Suprapubic skin (tissue), 4 donors: ENCODE data around the gene SULT1A2. TPM values are rescaled to one million over a fixed set of nuclear protein-coding genes. Genes with fewer than 3 reads are reported as not detected.
A peak's percentile ranks its signal among the peaks of the same experiment; 100 is the strongest.
"Not testable (repeated sequence)": the region's sequence is repeated elsewhere in the genome, so short reads cannot be mapped to it uniquely, and the experiment has no call there.

ENCODE experiments used
- DNase-seq, 2 donors: peaks; one replicate each; pipeline ENCODE4 v3.0.0-alpha.2; 2019; ENCODE audit warnings: low spot score in 2 of 2
- H3K27ac ChIP-seq: fragments of 200-600 bp; sonication (generic); one replicate; pipeline ENCODE4 v1.5.1; 2019
- H3K27me3 ChIP-seq: fragments of 200-600 bp; sonication (generic); one replicate; pipeline ENCODE4 v1.5.1; 2019
- H3K36me3 ChIP-seq: fragments of 200-600 bp; sonication (generic); one replicate; pipeline ENCODE4 v1.5.1; 2019
- H3K4me1 ChIP-seq: fragments of 200-600 bp; sonication (generic); one replicate; pipeline ENCODE4 v1.5.1; 2019
- H3K4me3 ChIP-seq: fragments of 200-600 bp; sonication (generic); one replicate; pipeline ENCODE4 v1.5.1; 2019; ENCODE audit warnings: mild to moderate bottlenecking
- H3K9me3 ChIP-seq: fragments of 200-600 bp; sonication (generic); one replicate; pipeline ENCODE4 v1.5.1; 2019
- CTCF ChIP-seq, 2 donors: fragments of 200-600 bp in 1 of 2; fragments of 450-650 bp in 1 of 2; sonication (generic) in 1 of 2; IDR thresholded peaks; one replicate each; pipeline ENCODE4 v1.5.1; 2016 to 2019; ENCODE audit warnings: antibody characterized with exemption in 2 of 2, mild to moderate bottlenecking in 1 of 2, moderate library complexity in 1 of 2
- EP300 ChIP-seq: sonication (generic); formaldehyde crosslinking; IDR thresholded peaks from one replicate; pipeline ENCODE4 v1.6.1; 2017; ENCODE audit warnings: antibody characterized with exemption
- POLR2A ChIP-seq, 2 donors: fragments of 450-650 bp; IDR thresholded peaks; one replicate each; pipeline ENCODE4 v1.6.1; 2017; ENCODE audit warnings: antibody characterized with exemption in 2 of 2, mild to moderate bottlenecking in 2 of 2, moderate library complexity in 2 of 2
- POLR2AphosphoS5 ChIP-seq, 3 donors: sonication (generic); formaldehyde crosslinking; IDR thresholded peaks; one replicate each; pipeline ENCODE4 v1.6.1; 2017; ENCODE audit warnings: antibody characterized with exemption in 3 of 3
- WGBS: methylation state at CpG from one replicate; pipeline ENCODE4 v1.1.5; 2018; 5-methylcytosine and 5-hydroxymethylcytosine counted together
- total RNA-seq, 4 donors: library from RNA; depleted of rRNA; stranded (reverse); fragments of >200 nt; gene quantifications; one replicate each; pipeline ENCODE4 v1.1.0, GENCODE V29; 2016

The SULT1A2 gene
- total RNA-seq, 4 donors from 2014 or later, result not detected

GRCh38 chr16:28610595-28611191 lies 13.8 kb upstream of the SULT1A2 start:
- no peak for TF ChIP-seq EP300
- no peak for TF ChIP-seq POLR2AphosphoS5 (IDR thresholded peaks at IDR 0.05)
- TF ChIP-seq POLR2A (IDR thresholded peaks at IDR 0.05), result no peak
- TF ChIP-seq CTCF (IDR thresholded peaks at IDR 0.05), result no peak
- Histone ChIP-seq H3K9me3 (no peaks in the 10 kb centered on the region), H3K27ac (no peak overlapping the region), H3K4me3 (no peak overlapping the region), H3K36me3 (no peaks in the 10 kb centered on the region), H3K4me1 (peaks cover 19% of the 10 kb centered on the region), H3K27me3 (no peaks in the 10 kb centered on the region)
- 82% methylated on average over 10 of the region's 10 CpGs for WGBS
- DNase-seq, result no peak

GRCh38 chr16:28609631-28610594 lies 13.1 kb upstream of the SULT1A2 start, which contains the start of gene SULT1A1:
TSS of gene SULT1A1 (minus strand) at chr16:28610044. CDS start at chr16:28608855, 1,189 bp downstream.
- H3K9me3 ChIP-seq, result no peaks in the 10 kb centered on the region
- TF ChIP-seq POLR2AphosphoS5 (IDR thresholded peaks at IDR 0.05) (no peak), CTCF (IDR thresholded peaks at IDR 0.05) (no peak), EP300 (no peak), POLR2A (IDR thresholded peaks at IDR 0.05) (no peak)
- DNase-seq, result peak in 1 of 2 donors; percentile 83
- 42% methylated on average over 11 of the region's 11 CpGs for WGBS
- H3K4me1 ChIP-seq, result peaks cover 19% of the 10 kb centered on the region
- no peaks in the 10 kb centered on the region for H3K27me3 ChIP-seq
- H3K27ac ChIP-seq, result no peak within 1 kb of the TSS
- peak within 1 kb of the TSS; percentile 28 for H3K4me3 ChIP-seq
- no peaks in the 10 kb centered on the region for H3K36me3 ChIP-seq

GRCh38 chr16:28608867-28609596 lies 12.2 kb upstream of the SULT1A2 start:
- H3K27ac ChIP-seq, DNase-seq: not testable (repeated sequence)
- 78% methylated on average over 7 of the region's 11 CpGs for WGBS

GRCh38 chr16:28608496-28608808 lies 11.6 kb upstream of the SULT1A2 start:
- WGBS, result 92% methylated on average over 7 of the region's 7 CpGs
- not testable (repeated sequence) for H3K4me3 ChIP-seq, H3K27ac ChIP-seq, H3K27me3 ChIP-seq, DNase-seq, H3K36me3 ChIP-seq, H3K9me3 ChIP-seq
- H3K4me1 ChIP-seq, result peaks cover 19% of the 10 kb centered on the region

More at GRCh38 chr16:28608867-28609596, 12.2 kb upstream of the SULT1A2 start:
- not testable (repeated sequence) for H3K9me3 ChIP-seq, H3K27me3 ChIP-seq, H3K36me3 ChIP-seq
- Histone ChIP-seq H3K4me3 (peak overlapping the region; percentile 28), H3K4me1 (peaks cover 19% of the 10 kb centered on the region)

- H3K9me3 ChIP-seq, H3K36me3 ChIP-seq, H3K4me3 ChIP-seq, DNase-seq, H3K27me3 ChIP-seq, H3K27ac ChIP-seq: not testable (repeated sequence)
- WGBS, result 95% methylated on average over 10 of the region's 10 CpGs
- peaks cover 19% of the 10 kb centered on the region for H3K4me1 ChIP-seq
These were observed 11.0 kb upstream of the SULT1A2 start for GRCh38 chr16:28607681-28608495.

GRCh38 chr16:28607116-28607623 lies 10.3 kb upstream of the SULT1A2 start:
- H3K9me3 ChIP-seq, result no peaks in the 10 kb centered on the region
- 89% methylated on average over 8 of the region's 9 CpGs for WGBS
- no peak overlapping the region for H3K4me3 ChIP-seq
- no peak overlapping the region for H3K27ac ChIP-seq
- peaks cover 19% of the 10 kb centered on the region for H3K4me1 ChIP-seq
- no peaks in the 10 kb centered on the region for H3K36me3 ChIP-seq
- H3K27me3 ChIP-seq, result no peaks in the 10 kb centered on the region
- DNase-seq, result peak in 1 of 2 donors; percentile 72
- TF ChIP-seq POLR2AphosphoS5 (IDR thresholded peaks at IDR 0.05) (no peak), POLR2A (IDR thresholded peaks at IDR 0.05) (no peak), CTCF (IDR thresholded peaks at IDR 0.05) (no peak), EP300 (no peak)
